Measurements from ENCODE around the gene RAD9B. TPM values are rescaled to one million over a fixed set of nuclear protein-coding genes. Genes with fewer than 3 reads are reported as not detected.

Gene RAD9B
- total and polyA plus RNA-seq, 2 of the 13 experiments (the other 11 are each of a cell fraction or from before 2014, with no cell fraction given) = 0.05 to 0.38 TPM

- TF ChIP-seq ZC3H13 (CRISPR knock-in tag; IDR thresholded peaks at IDR 0.05) = peak; percentile 39; the same call in 1 of the 2 replicates
- TF ChIP-seq TRAFD1 (CRISPR knock-in tag; IDR thresholded peaks at IDR 0.05; ENCODE audit: borderline replicate concordance) = 0 out of 2 replicates have a peak, but pooled peaks have one; percentile 54
- TF ChIP-seq SPEN (CRISPR knock-in tag; IDR thresholded peaks at IDR 0.05; ENCODE audit: low read depth) = peak; percentile 90
- peak; percentile 82 for TF ChIP-seq RXRA (CRISPR knock-in tag; IDR thresholded peaks at IDR 0.05)
- TF ChIP-seq FOSL2 (CRISPR knock-in tag; IDR thresholded peaks at IDR 0.05) = peak; percentile 44
- peak; percentile 89; the same call in 1 of the 2 replicates for TF ChIP-seq MXD4 (CRISPR knock-in tag; IDR thresholded peaks at IDR 0.05)
- peak; percentile 63; the same call in 1 of the 2 replicates for TF ChIP-seq ZBTB10 (CRISPR knock-in tag; IDR thresholded peaks at IDR 0.05; ENCODE audit: borderline replicate concordance)
- no peak for TF ChIP-seq ELF4 (CRISPR knock-in tag; IDR thresholded peaks at IDR 0.05; ENCODE audit: borderline replicate concordance)
- TF ChIP-seq THAP8 (CRISPR knock-in tag; IDR thresholded peaks at IDR 0.05; ENCODE audit: borderline replicate concordance) = peak; percentile 97; the same call in 1 of the 2 replicates
- TF ChIP-seq KLF12 (CRISPR knock-in tag; IDR thresholded peaks at IDR 0.05; ENCODE audit: borderline replicate concordance) = peak; percentile 87
- no peak for TF ChIP-seq GRHL1 (CRISPR knock-in tag; conservative IDR thresholded peaks at IDR 0.05)
- peak; percentile 93; the same call in 1 of the 2 replicates for TF ChIP-seq MXD3 (CRISPR knock-in tag; IDR thresholded peaks at IDR 0.05)
- TF ChIP-seq ZIK1 (CRISPR knock-in tag; IDR thresholded peaks at IDR 0.05; ENCODE audit: borderline replicate concordance, low read depth) = peak; percentile 87; the same call in 1 of the 2 replicates
- peak; percentile 57; the same call in 1 of the 2 replicates for TF ChIP-seq MIXL1 (CRISPR knock-in tag; IDR thresholded peaks at IDR 0.05)
- TF ChIP-seq ZBTB37 (CRISPR knock-in tag; IDR thresholded peaks at IDR 0.05) = peak; percentile 74; the same call in 1 of the 2 replicates
- TF ChIP-seq GFI1 (CRISPR knock-in tag; IDR thresholded peaks at IDR 0.05; ENCODE audit: borderline replicate concordance) = peak; percentile 91
- no peak for TF ChIP-seq TFAP4 (IDR thresholded peaks at IDR 0.05; ENCODE audit: borderline replicate concordance, low read depth)
These were observed at the start of gene RAD9B, which contains the start of gene VPS29 (continued) for GRCh38 chr12:110501752-110502738.

Measured in HepG2 (cell line).